T-helper 1 cell treated with Interleukin-12 subunit alpha and Interleukin-12 subunit beta and Interleukin-4 antibody, amounts not matched to agents 30 ng/mL and 1 ng/mL, for 36 hours (primary cell): ENCODE measurements around the gene TOP3A. TPM values are rescaled to one million over a fixed set of nuclear protein-coding genes. Genes with fewer than 3 reads are reported as not detected.

Experiments
- intact Hi-C: fragments of 100-400 bp; cut with micrococcal nuclease; formaldehyde crosslinking; loops from one replicate; pipeline ENCODE4 v1.15.1; 2024
- total RNA-seq: library from RNA; stranded (reverse); gene quantifications from 2 replicates; pipeline ENCODE4 v1.2.3, GENCODE V29; 2022

TOP3A gene
- total RNA-seq, 1 donor from 2014 or later, result 72.0 TPM

- intact Hi-C loops, result loop anchor here (5.0 kb wide), 1 partner anchor 284 kb away; the partner anchor contains the start of genes DRC3 and TOM1L2
Measured at GRCh38 chr17:18256776-18257175, 58.0 kb downstream of the TOP3A start.

- intact Hi-C loops, result loop anchor here (5.0 kb wide), 1 partner anchor 284 kb away; the partner anchor contains the start of genes DRC3 and TOM1L2
Measured at GRCh38 chr17:18256351-18256750, 58.4 kb downstream of the TOP3A start.

- intact Hi-C loops, result loop anchor here (5.0 kb wide), 1 partner anchor 283 kb away; the partner anchor contains the start of genes DRC3 and TOM1L2
Measured at GRCh38 chr17:18254888-18255649, 59.7 kb downstream of the TOP3A start.

GRCh38 chr17:18253947-18254821 is 60.6 kb downstream of the TOP3A start:
- intact Hi-C loops, result no loop called here

- intact Hi-C loops, result no loop called here
Measured at GRCh38 chr17:18253187-18253884, 61.5 kb downstream of the TOP3A start.

- intact Hi-C loops, result no loop called here
Measured at GRCh38 chr17:18252160-18252559, 62.6 kb downstream of the TOP3A start.

GRCh38 chr17:18251204-18251603 is 63.6 kb downstream of the TOP3A start:
- intact Hi-C loops, result no loop called here

GRCh38 chr17:18250708-18251107 is 64.1 kb downstream of the TOP3A start:
- intact Hi-C loops, result no loop called here

GRCh38 chr17:18250259-18250658 is 64.5 kb downstream of the TOP3A start:
- intact Hi-C loops, result no loop called here

GRCh38 chr17:18248811-18249210 is 66.0 kb downstream of the TOP3A start:
- intact Hi-C loops, result loop anchor here (2.0 kb wide), 1 partner anchor 316 kb away; no protein-coding TSS in a partner anchor

- intact Hi-C loops, result loop anchor here (2.0 kb wide), 1 partner anchor 316 kb away; no protein-coding TSS in a partner anchor
Measured at GRCh38 chr17:18248300-18248731, 66.5 kb downstream of the TOP3A start.

GRCh38 chr17:18247613-18248001 is 67.2 kb downstream of the TOP3A start:
- intact Hi-C loops, result loop anchor here (2.0 kb wide), 1 partner anchor 317 kb away; no protein-coding TSS in a partner anchor

- intact Hi-C loops, result no loop called here
Measured at GRCh38 chr17:18246880-18247612, 67.7 kb downstream of the TOP3A start.

- intact Hi-C loops, result no loop called here
Measured at GRCh38 chr17:18246109-18246725, 68.6 kb downstream of the TOP3A start.

GRCh38 chr17:18245038-18245776 is 69.6 kb downstream of the TOP3A start:
- intact Hi-C loops, result no loop called here

GRCh38 chr17:18241229-18241871 is 73.4 kb downstream of the TOP3A start:
- intact Hi-C loops, result no loop called here

- intact Hi-C loops, result no loop called here
Measured at GRCh38 chr17:18240449-18240848, 74.3 kb downstream of the TOP3A start.

- intact Hi-C loops, result no loop called here
Measured at GRCh38 chr17:18238299-18238698, 76.5 kb downstream of the TOP3A start.

- intact Hi-C loops, result no loop called here
Measured at GRCh38 chr17:18237461-18237860, 77.3 kb downstream of the TOP3A start.
